ENCODE results near the gene CNTNAP2. TPM values are rescaled to one million over a fixed set of nuclear protein-coding genes. Genes with fewer than 3 reads are reported as not detected.

The CNTNAP2 gene
- total and polyA plus RNA-seq, 9 donors = 0.24 to 7.0 (median 1.5) TPM

- Histone ChIP-seq H3K4me1 (ENCODE audit: insufficient read depth) (no peaks in the 10 kb centered on the region), H3K27ac (no peak overlapping the region), H3K27me3 (no peaks in the 10 kb centered on the region), H3K4me3 (no peak overlapping the region), H3K36me3 (no peaks in the 10 kb centered on the region), H3K9me3 (no peaks in the 10 kb centered on the region)
- intact Hi-C loops (cut with DNase I) = no loop called here
- WGBS, 3 donors = 31 to 51% (median 34%) methylated on average over 5 of the region's 5 CpGs
- TF ChIP-seq CTCF (IDR thresholded peaks at IDR 0.05) (no peak), EP300 (IDR thresholded peaks at IDR 0.05) (no peak), POLR2A (IDR thresholded peaks at IDR 0.05) (no peak)
- no peak for DNase-seq
Measured at GRCh38 chr7:147308539-147308938, 1191.9 kb downstream of the CNTNAP2 start.

DNA sequence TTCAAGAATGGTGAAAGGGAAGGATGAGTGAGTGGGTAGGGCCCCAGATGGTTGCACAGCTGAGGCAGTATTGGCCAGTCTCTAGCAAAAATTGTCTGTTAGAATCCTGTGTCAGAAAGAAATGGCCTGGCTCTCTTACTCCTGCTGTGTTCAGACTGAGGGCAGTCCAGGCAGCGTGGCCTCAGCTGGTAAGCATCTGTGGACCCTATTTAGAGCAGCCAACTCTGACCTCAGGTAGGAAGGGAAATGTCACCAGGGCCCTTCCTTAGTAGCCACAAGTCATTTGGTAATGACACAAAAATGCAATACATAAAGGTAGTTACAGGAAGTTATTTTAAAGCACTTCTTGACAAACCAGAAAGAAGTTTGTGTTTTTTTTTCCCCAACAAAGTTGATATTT is 1194.7 kb downstream of the CNTNAP2 start:
- Histone ChIP-seq H3K27ac (no peak overlapping the region), H3K4me3 (no peak overlapping the region), H3K36me3 (no peaks in the 10 kb centered on the region), H3K4me1 (ENCODE audit: insufficient read depth) (no peaks in the 10 kb centered on the region), H3K27me3 (no peaks in the 10 kb centered on the region), H3K9me3 (no peaks in the 10 kb centered on the region)
- TF ChIP-seq EP300 (IDR thresholded peaks at IDR 0.05) (no peak), CTCF (IDR thresholded peaks at IDR 0.05) (no peak), POLR2A (IDR thresholded peaks at IDR 0.05) (no peak)
- DNase-seq = no peak
- intact Hi-C loops (cut with DNase I) = no loop called here
- WGBS, 3 donors = 81 to 90% (median 87%) methylated on average over 1 of the region's 1 CpG

GRCh38 chr7:147321504-147321903 is 1204.9 kb downstream of the CNTNAP2 start:
- H3K27ac ChIP-seq = no peak overlapping the region
- WGBS, 3 donors = 95 to 100% (median 96%) methylated on average over 2 of the region's 2 CpGs
- H3K27me3 ChIP-seq = no peaks in the 10 kb centered on the region
- H3K9me3 ChIP-seq = no peaks in the 10 kb centered on the region
- H3K36me3 ChIP-seq = no peaks in the 10 kb centered on the region
- no peak for DNase-seq
- no peak for TF ChIP-seq CTCF (IDR thresholded peaks at IDR 0.05)
- TF ChIP-seq EP300 (IDR thresholded peaks at IDR 0.05) = no peak
- no peak for TF ChIP-seq POLR2A (IDR thresholded peaks at IDR 0.05)
- no peaks in the 10 kb centered on the region for H3K4me1 ChIP-seq (ENCODE audit: insufficient read depth)
- no peak overlapping the region for H3K4me3 ChIP-seq
- intact Hi-C loops (cut with DNase I) = no loop called here

DNA sequence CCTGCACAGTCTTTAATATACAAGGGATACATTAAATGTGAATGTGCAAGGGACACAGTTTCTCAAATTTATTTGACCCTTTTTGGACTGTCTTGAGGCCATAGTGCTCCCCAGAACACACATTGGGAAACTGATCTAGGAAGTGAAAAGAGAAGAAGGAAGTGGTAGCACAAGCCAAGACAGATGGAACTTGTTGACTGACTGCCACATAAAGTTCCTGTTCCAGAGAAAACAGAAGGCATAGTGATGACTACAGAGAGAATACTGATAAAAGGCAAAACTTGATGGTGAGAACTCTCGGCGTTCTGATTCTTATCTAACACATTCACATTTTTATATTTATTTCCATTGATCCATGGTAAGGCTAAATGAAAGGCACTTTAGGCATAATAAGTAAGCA is 1216.4 kb downstream of the CNTNAP2 start:
- H3K27ac ChIP-seq = no peak overlapping the region
- H3K9me3 ChIP-seq = no peaks in the 10 kb centered on the region
- WGBS, 3 donors = 57 to 79% (median 75%) methylated on average over 2 of the region's 2 CpGs
- no peaks in the 10 kb centered on the region for H3K27me3 ChIP-seq
- DNase-seq = no peak
- no peaks in the 10 kb centered on the region for H3K36me3 ChIP-seq
- intact Hi-C loops (cut with DNase I) = no loop called here
- no peak overlapping the region for H3K4me3 ChIP-seq
- TF ChIP-seq POLR2A (IDR thresholded peaks at IDR 0.05) (no peak), CTCF (IDR thresholded peaks at IDR 0.05) (no peak), EP300 (IDR thresholded peaks at IDR 0.05) (no peak)
- no peaks in the 10 kb centered on the region for H3K4me1 ChIP-seq (ENCODE audit: insufficient read depth)

DNA sequence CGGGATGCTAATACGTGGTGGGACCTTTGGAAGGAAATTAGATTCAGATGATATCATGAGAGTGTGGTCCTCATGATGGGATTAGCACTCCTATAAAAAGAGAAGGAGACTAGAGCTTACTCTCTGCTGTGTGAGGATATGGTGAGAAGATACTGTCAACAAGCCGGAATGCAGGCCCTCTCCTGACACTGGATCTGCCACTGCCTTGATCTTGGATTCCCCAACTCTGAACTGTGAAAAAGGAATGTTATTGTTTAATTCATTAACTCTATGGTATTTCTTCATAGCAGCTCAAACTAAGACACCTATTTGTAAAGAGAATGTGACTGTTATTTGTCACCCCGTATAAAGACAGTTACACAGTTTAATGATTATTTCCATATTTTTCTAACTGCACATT is 1246.5 kb downstream of the CNTNAP2 start:
- H3K4me3 ChIP-seq = no peak overlapping the region
- H3K27ac ChIP-seq = no peak overlapping the region
- 90 to 95% (median 92%) methylated on average over 4 of the region's 4 CpGs for WGBS, 3 donors
- H3K27me3 ChIP-seq = no peaks in the 10 kb centered on the region
- H3K4me1 ChIP-seq (ENCODE audit: insufficient read depth) = no peaks in the 10 kb centered on the region
- no peak for TF ChIP-seq CTCF (IDR thresholded peaks at IDR 0.05)
- TF ChIP-seq EP300 (IDR thresholded peaks at IDR 0.05) = no peak
- TF ChIP-seq POLR2A (IDR thresholded peaks at IDR 0.05) = no peak
- H3K36me3 ChIP-seq = no peaks in the 10 kb centered on the region
- H3K9me3 ChIP-seq = no peaks in the 10 kb centered on the region
- intact Hi-C loops (cut with DNase I) = no loop called here
- no peak for DNase-seq
